IPS-18a (cell line): ENCODE data around the gene MEI1.
"Not testable (repeated sequence)": the region's sequence is repeated elsewhere in the genome, so short reads cannot be mapped to it uniquely, and the experiment has no call there.

Experiments used
- H3K27ac ChIP-seq: one replicate; pipeline ENCODE4 v1.5.1; 2013; ENCODE audit warnings: low read length
- H3K27me3 ChIP-seq: one replicate; pipeline ENCODE4 v1.6.1; 2013; ENCODE audit warnings: mild to moderate bottlenecking, low read length; ENCODE audit not compliant: control insufficient read depth, insufficient read depth
- H3K36me3 ChIP-seq: one replicate; pipeline ENCODE4 v1.6.1; 2013; ENCODE audit warnings: low read depth, low read length; ENCODE audit not compliant: control insufficient read depth
- H3K4me1 ChIP-seq: one replicate; pipeline ENCODE4 v1.6.1; 2013; ENCODE audit warnings: low read depth, low read length; ENCODE audit not compliant: control insufficient read depth
- H3K4me3 ChIP-seq: one replicate; pipeline ENCODE4 v1.5.1; 2013; ENCODE audit warnings: low read length
- H3K9ac ChIP-seq: one replicate; pipeline ENCODE4 v1.6.1; 2013; ENCODE audit warnings: mild to moderate bottlenecking, low read length, moderate library complexity
- H3K9me3 ChIP-seq: one replicate; pipeline ENCODE4 v1.6.1; 2013; ENCODE audit warnings: low read depth, low read length; ENCODE audit not compliant: control insufficient read depth

Gene MEI1

GRCh38 chr22:41722496-41722895 is 23.2 kb downstream of the MEI1 start:
- Histone ChIP-seq H3K27ac (no peak overlapping the region), H3K4me3 (no peak overlapping the region), H3K4me1 (no peaks in the 10 kb centered on the region), H3K9me3 (no peaks in the 10 kb centered on the region), H3K36me3 (no peaks in the 10 kb centered on the region), H3K27me3 (no peaks in the 10 kb centered on the region), H3K9ac (no peak overlapping the region)

- no peaks in the 10 kb centered on the region for H3K9me3 ChIP-seq
- H3K4me3 ChIP-seq = no peak overlapping the region
- H3K27me3 ChIP-seq = no peaks in the 10 kb centered on the region
- no peaks in the 10 kb centered on the region for H3K4me1 ChIP-seq
- no peak overlapping the region for H3K9ac ChIP-seq
- no peak overlapping the region for H3K27ac ChIP-seq
- no peaks in the 10 kb centered on the region for H3K36me3 ChIP-seq
These were observed 26.3 kb downstream of the MEI1 start for GRCh38 chr22:41725510-41726110.

- no peak overlapping the region for H3K4me3 ChIP-seq
- no peaks in the 10 kb centered on the region for H3K4me1 ChIP-seq
- H3K27me3 ChIP-seq = no peaks in the 10 kb centered on the region
- no peak overlapping the region for H3K27ac ChIP-seq
- H3K36me3 ChIP-seq = no peaks in the 10 kb centered on the region
- H3K9me3 ChIP-seq = no peaks in the 10 kb centered on the region
- H3K9ac ChIP-seq = no peak overlapping the region
These were observed 32.3 kb downstream of the MEI1 start for GRCh38 chr22:41731609-41732008.

GRCh38 chr22:41732096-41732772 is 32.9 kb downstream of the MEI1 start:
- Histone ChIP-seq H3K36me3 (no peaks in the 10 kb centered on the region), H3K4me3 (no peak overlapping the region), H3K9me3 (no peaks in the 10 kb centered on the region), H3K27ac (no peak overlapping the region), H3K27me3 (no peaks in the 10 kb centered on the region), H3K9ac (no peak overlapping the region), H3K4me1 (no peaks in the 10 kb centered on the region)

GRCh38 chr22:41733241-41733640 is 33.9 kb downstream of the MEI1 start:
- not testable (repeated sequence) for H3K36me3 ChIP-seq, H3K4me1 ChIP-seq, H3K27me3 ChIP-seq, H3K27ac ChIP-seq, H3K4me3 ChIP-seq, H3K9me3 ChIP-seq, H3K9ac ChIP-seq

- H3K36me3 ChIP-seq = no peaks in the 10 kb centered on the region
- no peaks in the 10 kb centered on the region for H3K4me1 ChIP-seq
- peaks cover 5% of the 10 kb centered on the region for H3K27me3 ChIP-seq
- no peak overlapping the region for H3K4me3 ChIP-seq
- no peak overlapping the region for H3K9ac ChIP-seq
- no peak overlapping the region for H3K27ac ChIP-seq
- H3K9me3 ChIP-seq = no peaks in the 10 kb centered on the region
These were observed 40.3 kb downstream of the MEI1 start for GRCh38 chr22:41739576-41739975.

GRCh38 chr22:41742918-41743317 is 43.6 kb downstream of the MEI1 start:
- H3K4me3 ChIP-seq = no peak overlapping the region
- H3K9me3 ChIP-seq = no peaks in the 10 kb centered on the region
- no peaks in the 10 kb centered on the region for H3K36me3 ChIP-seq
- H3K9ac ChIP-seq = no peak overlapping the region
- no peaks in the 10 kb centered on the region for H3K4me1 ChIP-seq
- H3K27ac ChIP-seq = no peak overlapping the region
- H3K27me3 ChIP-seq = peaks cover 5% of the 10 kb centered on the region

- H3K4me1 ChIP-seq = no peaks in the 10 kb centered on the region
- no peak overlapping the region for H3K9ac ChIP-seq
- H3K27me3 ChIP-seq = peaks cover 5% of the 10 kb centered on the region
- no peak overlapping the region for H3K4me3 ChIP-seq
- H3K9me3 ChIP-seq = no peaks in the 10 kb centered on the region
- H3K27ac ChIP-seq = no peak overlapping the region
- H3K36me3 ChIP-seq = no peaks in the 10 kb centered on the region
These were observed 46.7 kb downstream of the MEI1 start for GRCh38 chr22:41745968-41746367.

GRCh38 chr22:41746567-41747400 is 47.5 kb downstream of the MEI1 start:
- no peak overlapping the region for H3K9ac ChIP-seq
- H3K4me3 ChIP-seq = no peak overlapping the region
- H3K27ac ChIP-seq = no peak overlapping the region
- peaks cover 5% of the 10 kb centered on the region for H3K27me3 ChIP-seq
- H3K4me1 ChIP-seq = no peaks in the 10 kb centered on the region
- H3K36me3 ChIP-seq = no peaks in the 10 kb centered on the region
- no peaks in the 10 kb centered on the region for H3K9me3 ChIP-seq

- H3K9me3 ChIP-seq = no peaks in the 10 kb centered on the region
- H3K4me3 ChIP-seq = no peak overlapping the region
- no peaks in the 10 kb centered on the region for H3K36me3 ChIP-seq
- H3K27ac ChIP-seq = no peak overlapping the region
- H3K27me3 ChIP-seq = no peaks in the 10 kb centered on the region
- H3K9ac ChIP-seq = no peak overlapping the region
- peaks cover 11% of the 10 kb centered on the region for H3K4me1 ChIP-seq
These were observed 53.0 kb downstream of the MEI1 start for GRCh38 chr22:41752011-41752970.

- Histone ChIP-seq H3K36me3 (no peaks in the 10 kb centered on the region), H3K9ac (no peak overlapping the region), H3K4me3 (no peak overlapping the region), H3K27me3 (no peaks in the 10 kb centered on the region), H3K4me1 (peaks cover 11% of the 10 kb centered on the region), H3K27ac (no peak overlapping the region), H3K9me3 (no peaks in the 10 kb centered on the region)
These were observed 54.7 kb downstream of the MEI1 start for GRCh38 chr22:41753984-41754383.
